Uterus (tissue), 4 donors: Measurements from ENCODE around the gene PRUNE2. TPM values are rescaled to one million over a fixed set of nuclear protein-coding genes. Genes with fewer than 3 reads are reported as not detected.

Source experiments
- DNase-seq, 2 donors: peaks; one replicate each; pipeline ENCODE4 v3.0.0-alpha.2; 2019 to 2020
- H3K27ac ChIP-seq, 2 donors: fragments of 200-600 bp; sonication (generic); 1 replicate in 1 of 2; 2 replicates in 1 of 2; pipeline ENCODE4 v1.5.1; 2016 to 2018
- H3K27me3 ChIP-seq, 2 donors: fragments of 200-600 bp; sonication (generic); one replicate each; pipeline ENCODE4 v1.5.1; 2018 to 2019; ENCODE audit warnings: control low read depth in 1 of 2
- H3K36me3 ChIP-seq, 2 donors: fragments of 200-600 bp; sonication (generic); one replicate each; pipeline ENCODE4 v1.5.1; 2019; ENCODE audit warnings: control low read depth in 1 of 2
- H3K4me1 ChIP-seq, 2 donors: fragments of 200-600 bp; sonication (generic); one replicate each; pipeline ENCODE4 v1.5.1; 2018 to 2019; ENCODE audit warnings: control low read depth in 1 of 2
- H3K4me3 ChIP-seq, 2 donors: fragments of 200-600 bp; sonication (generic); 1 replicate in 1 of 2; 2 replicates in 1 of 2; pipeline ENCODE4 v1.5.1; 2018 to 2019; ENCODE audit warnings: mild to moderate bottlenecking in 1 of 2
- H3K9me3 ChIP-seq, 2 donors: fragments of 200-600 bp; sonication (generic); one replicate each; pipeline ENCODE4 v1.5.1; 2019; ENCODE audit warnings: control low read depth in 1 of 2
- CTCF ChIP-seq, 4 experiments: fragments of 200-600 bp in 2 of 4; fragments of 450-650 bp in 2 of 4; sonication (generic) in 2 of 4; IDR thresholded peaks; one replicate each; pipeline ENCODE4 v1.5.1; 2016 to 2019; ENCODE audit warnings: antibody characterized with exemption in 4 of 4, mild to moderate bottlenecking in 2 of 4, moderate library complexity in 1 of 4
- POLR2A ChIP-seq, 2 donors: fragments of 450-650 bp; IDR thresholded peaks; one replicate each; pipeline ENCODE4 v1.6.1; 2016; ENCODE audit warnings: antibody characterized with exemption in 2 of 2, mild to moderate bottlenecking in 1 of 2, moderate library complexity in 1 of 2
- intact Hi-C: fragments of 100-400 bp; cut with DNase I; formaldehyde crosslinking; loops from one replicate; pipeline ENCODE4 v1.15.1; 2023; ENCODE audit warnings: low total_unique reads
- total RNA-seq, 4 donors: library from RNA; depleted of rRNA in 3 of 4; stranded (reverse); fragments of >200 nt in 3 of 4; gene quantifications; one replicate each; pipeline versions ENCODE4 v1.1.0 to v1.2.4, GENCODE V29; 2014 to 2023
- donor health status: DM: yes; HTN: yes; CAD: no.

PRUNE2 gene
- total RNA-seq, 4 donors from 2014 or later: 51.4 to 187 (median 97.1) TPM

DNA sequence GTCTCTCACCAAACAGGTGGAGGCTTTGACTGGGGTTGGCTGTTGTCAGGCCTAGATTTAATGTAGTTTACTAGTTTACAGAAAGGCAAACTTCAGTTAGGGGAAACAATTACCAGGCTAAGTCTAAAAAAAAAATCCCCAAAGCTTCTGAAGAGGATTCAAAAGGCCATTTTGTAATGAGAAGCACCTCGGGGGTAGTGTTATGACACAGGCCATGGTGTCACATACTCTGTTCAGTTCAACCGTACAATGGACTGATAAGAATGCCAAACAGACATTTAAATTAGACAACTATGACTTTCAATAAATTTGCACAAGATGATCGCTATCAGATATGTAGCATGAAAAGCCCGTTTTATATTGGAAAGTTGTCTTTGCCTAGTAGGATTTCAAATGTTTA is 261.7 kb downstream of the PRUNE2 start:
- H3K27ac ChIP-seq: no peak overlapping the region
- H3K36me3 ChIP-seq: no peaks in the 10 kb centered on the region
- no peak for DNase-seq

DNA sequence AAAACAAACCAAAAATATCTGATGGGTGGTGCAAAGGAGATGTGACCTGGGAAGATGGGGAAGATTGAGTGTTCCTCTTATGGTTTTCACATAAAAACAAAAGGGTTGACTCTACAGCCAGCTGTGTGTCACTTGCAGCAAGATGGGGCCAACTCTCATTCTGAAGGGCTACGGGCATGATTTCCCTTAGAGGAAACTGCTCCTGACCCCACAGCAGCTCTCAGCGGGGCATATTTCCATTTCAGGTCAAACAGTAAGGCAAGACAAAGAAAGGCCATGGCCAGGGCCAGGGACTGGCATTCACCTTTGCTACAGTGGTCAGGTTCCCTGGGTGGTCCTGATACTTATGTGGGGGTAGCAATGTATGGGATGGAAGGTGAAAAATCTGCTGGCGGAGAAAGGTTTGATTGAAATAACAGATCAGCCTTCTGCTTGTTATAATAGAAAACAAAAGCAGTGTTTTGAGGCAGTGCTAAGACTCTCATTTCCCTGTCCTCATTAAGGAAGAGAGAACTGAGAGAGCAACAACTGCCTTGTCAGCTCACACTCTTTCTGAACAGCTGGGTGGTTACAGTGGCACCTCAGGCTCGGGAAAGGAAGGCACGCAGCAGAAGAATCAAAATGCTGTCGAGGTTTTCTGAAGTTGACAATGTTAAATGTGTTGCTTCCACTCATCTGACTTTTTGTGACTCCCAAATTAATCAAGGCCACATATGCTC is 262.4 kb downstream of the PRUNE2 start:
- no peak overlapping the region for H3K27ac ChIP-seq

More for the DNA sequence above, 261.7 kb downstream of the PRUNE2 start:
- TF ChIP-seq CTCF (IDR thresholded peaks at IDR 0.05) (no peak), POLR2A (IDR thresholded peaks at IDR 0.05) (no peak)
- H3K4me3 ChIP-seq: no peak overlapping the region
- H3K4me1 ChIP-seq: no peaks in the 10 kb centered on the region
- intact Hi-C loops: no loop called here
- H3K27me3 ChIP-seq: no peaks in the 10 kb centered on the region
- H3K9me3 ChIP-seq: no peaks in the 10 kb centered on the region

GRCh38 chr9:76642701-76643209 is 263.2 kb downstream of the PRUNE2 start:
- Histone ChIP-seq H3K4me3 (no peak overlapping the region), H3K4me1 (no peaks in the 10 kb centered on the region), H3K27me3 (no peaks in the 10 kb centered on the region), H3K27ac (no peak overlapping the region), H3K36me3 (no peaks in the 10 kb centered on the region), H3K9me3 (no peaks in the 10 kb centered on the region)
- intact Hi-C loops: no loop called here
- TF ChIP-seq POLR2A (IDR thresholded peaks at IDR 0.05): no peak
- TF ChIP-seq CTCF (IDR thresholded peaks at IDR 0.05): no peak
- DNase-seq: no peak

More for the DNA sequence above, 262.4 kb downstream of the PRUNE2 start:
- intact Hi-C loops: no loop called here
- H3K4me3 ChIP-seq: no peak overlapping the region
- H3K9me3 ChIP-seq: no peaks in the 10 kb centered on the region
- no peaks in the 10 kb centered on the region for H3K4me1 ChIP-seq
- DNase-seq: no peak
- TF ChIP-seq CTCF (IDR thresholded peaks at IDR 0.05) (no peak), POLR2A (IDR thresholded peaks at IDR 0.05) (no peak)
- no peaks in the 10 kb centered on the region for H3K27me3 ChIP-seq
- no peaks in the 10 kb centered on the region for H3K36me3 ChIP-seq

GRCh38 chr9:76642074-76642473 is 263.8 kb downstream of the PRUNE2 start:
- Histone ChIP-seq H3K4me3 (no peak overlapping the region), H3K27ac (no peak overlapping the region), H3K27me3 (no peaks in the 10 kb centered on the region), H3K4me1 (no peaks in the 10 kb centered on the region), H3K9me3 (no peaks in the 10 kb centered on the region), H3K36me3 (no peaks in the 10 kb centered on the region)
- intact Hi-C loops: no loop called here
- TF ChIP-seq CTCF (IDR thresholded peaks at IDR 0.05): no peak
- TF ChIP-seq POLR2A (IDR thresholded peaks at IDR 0.05): no peak
- DNase-seq: no peak

DNA sequence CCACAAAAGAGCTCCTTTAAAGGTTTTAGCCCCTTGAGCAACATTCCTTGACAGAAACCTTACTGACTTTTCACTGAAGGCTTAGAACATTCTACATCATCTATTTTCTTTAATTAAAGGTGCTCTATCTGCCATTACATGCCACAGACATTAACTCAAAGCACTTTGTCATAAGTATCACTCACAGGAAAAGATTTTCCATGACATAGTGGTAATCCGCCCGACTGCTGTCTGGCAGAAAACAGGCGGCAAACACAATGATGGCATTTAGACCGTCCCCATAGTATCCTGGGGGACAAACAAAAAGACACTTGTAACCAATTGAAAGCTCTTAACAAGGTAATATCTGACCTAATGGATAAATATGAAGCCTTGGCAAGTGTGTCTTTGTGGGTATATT is 267.9 kb downstream of the PRUNE2 start:
- no peak for DNase-seq
- no peaks in the 10 kb centered on the region for H3K27me3 ChIP-seq
- intact Hi-C loops: no loop called here
- H3K27ac ChIP-seq: no peak overlapping the region
- no peaks in the 10 kb centered on the region for H3K36me3 ChIP-seq
- H3K4me3 ChIP-seq: no peak overlapping the region
- TF ChIP-seq POLR2A (IDR thresholded peaks at IDR 0.05) (no peak), CTCF (IDR thresholded peaks at IDR 0.05) (no peak)
- no peaks in the 10 kb centered on the region for H3K9me3 ChIP-seq
- no peaks in the 10 kb centered on the region for H3K4me1 ChIP-seq
